ENCODE measurements around the gene SPEG. TPM values are rescaled to one million over a fixed set of nuclear protein-coding genes. Genes with fewer than 3 reads are reported as not detected.
A peak's percentile ranks its signal among the peaks of the same experiment; 100 is the strongest.

The SPEG gene
- total and polyA plus RNA-seq, 10 donors, result 0.74 to 8.2 (median 3.7) TPM

- H3K4me3 ChIP-seq, result no peak overlapping the region
- TF ChIP-seq POLR2A (IDR thresholded peaks at IDR 0.05) (no peak), CTCF (IDR thresholded peaks at IDR 0.05 in 8 of 11, conservative IDR thresholded peaks at IDR 0.05 in 3 of 11) (no peak), POLR2AphosphoS5 (IDR thresholded peaks at IDR 0.05) (no peak)
- H3K4me1 ChIP-seq, result peaks cover 11 to 23% (median 14%) of the 10 kb centered on the region in 6 donors
- intact Hi-C loops (cut with DNase I; ENCODE audit: low total_unique reads), result no loop called here
- no peaks in the 10 kb centered on the region for H3K9me3 ChIP-seq
- no peak for DNase-seq
- H3K27ac ChIP-seq, result no peak overlapping the region
- no peaks in the 10 kb centered on the region for H3K36me3 ChIP-seq
- peaks cover 8 to 100% (median 65%) of the 10 kb centered on the region in 7 donors for H3K27me3 ChIP-seq (replicated peaks in 1 of 7)
- 53 to 71% (median 63%) methylated on average over 3 to 20 of the region's 20 CpGs for WGBS, 5 donors
These were observed 57.9 kb downstream of the SPEG start for GRCh38 chr2:219492575-219492974.

GRCh38 chr2:219493086-219493485 is 58.4 kb downstream of the SPEG start:
- H3K27me3 ChIP-seq (replicated peaks in 1 of 7), result peaks cover 8 to 100% (median 69%) of the 10 kb centered on the region in 7 donors
- no peaks in the 10 kb centered on the region for H3K36me3 ChIP-seq
- 83 to 94% (median 91%) methylated on average over 5 of the region's 5 CpGs for WGBS, 5 donors
- TF ChIP-seq POLR2AphosphoS5 (IDR thresholded peaks at IDR 0.05), result no peak
- H3K9me3 ChIP-seq, result no peaks in the 10 kb centered on the region
- H3K27ac ChIP-seq, result no peak overlapping the region
- DNase-seq, result no peak
- no peak overlapping the region for H3K4me3 ChIP-seq
- intact Hi-C loops (cut with DNase I; ENCODE audit: low total_unique reads), result no loop called here
- H3K4me1 ChIP-seq, result peaks cover 16 to 28% (median 17%) of the 10 kb centered on the region in 6 donors

GRCh38 chr2:219494952-219495530 is 60.4 kb downstream of the SPEG start:
- intact Hi-C loops (cut with DNase I; ENCODE audit: low total_unique reads), result no loop called here
- H3K4me3 ChIP-seq, result no peak overlapping the region
- no peaks in the 10 kb centered on the region for H3K36me3 ChIP-seq
- no peak for TF ChIP-seq POLR2AphosphoS5 (IDR thresholded peaks at IDR 0.05)
- TF ChIP-seq CTCF (IDR thresholded peaks at IDR 0.05 in 8 of 11, conservative IDR thresholded peaks at IDR 0.05 in 3 of 11), result no peak
- TF ChIP-seq POLR2A (IDR thresholded peaks at IDR 0.05), result no peak
- no peak for DNase-seq
- no peaks in the 10 kb centered on the region for H3K9me3 ChIP-seq
- H3K4me1 ChIP-seq, result peaks cover 19 to 44% (median 29%) of the 10 kb centered on the region in 6 donors
- no peak overlapping the region for H3K27ac ChIP-seq
- peaks cover 8 to 82% (median 64%) of the 10 kb centered on the region in 7 donors for H3K27me3 ChIP-seq (replicated peaks in 1 of 7)
- 27 to 35% (median 30%) methylated on average over 7 to 10 of the region's 10 CpGs for WGBS, 5 donors

- Histone ChIP-seq H3K4me3 (no peak overlapping the region), H3K9me3 (no peaks in the 10 kb centered on the region), H3K27me3 (replicated peaks in 1 of 7) (peaks cover 8 to 76% (median 64%) of the 10 kb centered on the region in 7 donors), H3K4me1 (peaks cover 19 to 49% (median 32%) of the 10 kb centered on the region in 6 donors), H3K36me3 (no peaks in the 10 kb centered on the region), H3K27ac (no peak overlapping the region)
- WGBS, 5 donors, result 26 to 39% (median 29%) methylated on average over 5 to 14 of the region's 14 CpGs
- DNase-seq, result no peak
- intact Hi-C loops (cut with DNase I; ENCODE audit: low total_unique reads), result no loop called here
- no peak for TF ChIP-seq POLR2AphosphoS5 (IDR thresholded peaks at IDR 0.05)
- TF ChIP-seq CTCF (IDR thresholded peaks at IDR 0.05 in 8 of 11, conservative IDR thresholded peaks at IDR 0.05 in 3 of 11), result peak in 9 of 11 experiments; percentile 28 to 67 (median 53)
- no peak for TF ChIP-seq POLR2A (IDR thresholded peaks at IDR 0.05)
These were observed 61.0 kb downstream of the SPEG start for GRCh38 chr2:219495531-219496122.
